Measurements from ENCODE around the gene MIPEP.

The MIPEP gene

DNA sequence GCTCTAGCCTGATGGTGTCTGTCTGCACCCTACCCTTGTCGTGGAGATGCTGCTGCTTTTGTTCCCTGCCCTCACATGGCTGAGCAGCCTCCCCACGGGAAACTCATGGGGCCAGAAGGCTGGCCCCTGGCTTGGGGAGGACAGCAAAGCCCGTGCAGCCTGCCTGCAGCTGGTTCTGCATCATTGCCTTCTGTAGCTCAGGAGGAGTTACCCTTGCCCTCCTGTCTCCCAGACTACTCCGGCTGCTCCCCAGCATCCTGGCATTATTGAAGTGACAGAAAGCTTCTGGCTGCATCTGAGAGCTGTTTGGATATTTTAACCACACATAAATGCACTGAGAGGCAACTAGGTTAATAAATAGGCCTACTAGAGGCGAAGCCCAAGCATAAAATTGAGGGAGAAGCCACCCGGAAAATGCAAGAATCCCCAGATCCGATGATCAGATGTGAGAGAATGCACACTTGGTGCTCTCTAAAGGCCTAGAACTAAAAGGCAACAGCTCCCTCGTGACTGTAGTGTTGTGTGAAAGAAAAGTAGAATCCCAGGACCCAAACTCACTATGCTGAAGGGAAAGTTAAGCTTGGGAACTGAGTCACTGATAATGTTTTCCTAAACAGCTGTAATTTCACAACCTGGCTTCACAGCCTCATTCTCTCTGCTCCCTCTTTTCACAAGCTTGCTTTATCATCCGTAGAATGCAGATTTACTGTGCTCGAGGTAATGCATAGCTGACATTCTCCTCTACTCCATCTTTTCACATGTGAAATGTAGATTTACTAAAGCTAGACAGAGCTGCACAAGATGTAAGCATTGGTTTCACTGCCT, 208.1 kb downstream of the MIPEP start:
- no peak for DNase-seq (ENCODE audit: low read depth in 2 of 2)
